ENCODE results near the gene NCL. TPM values are rescaled to one million over a fixed set of nuclear protein-coding genes. Genes with fewer than 3 reads are reported as not detected.
A peak's percentile ranks its signal among the peaks of the same experiment; 100 is the strongest.

Gene NCL
- 257 and 354 TPM in 2 replicates for total RNA-seq (ENCODE audit: low replicate concordance)

GRCh38 chr2:231463698-231464575, at the start of gene NCL:
Gene NCL, minus strand, starts transcription at chr2:231464484. Its CDS starts 131 bp downstream, at chr2:231464353.
- H3K79me2 ChIP-seq (ENCODE audit: low read depth): peaks cover 67% of the 10 kb centered on the region
- H3F3A ChIP-seq (ENCODE audit: low read depth): peaks cover 59% of the 10 kb centered on the region
- peak within 1 kb of the TSS; percentile 96 for H3K27ac Mint-ChIP-seq
- peak within 1 kb of the TSS; percentile 100 for H3K27ac ChIP-seq
- H3K36me3 ChIP-seq: peaks cover 35% of the 10 kb centered on the region
- H3K9ac ChIP-seq: peak within 1 kb of the TSS; percentile 98
- TF ChIP-seq EZH2phosphoT487 (IDR thresholded peaks at IDR 0.05) (no peak), CTCF (IDR thresholded peaks at IDR 0.05) (no peak), EZH2 (IDR thresholded peaks at IDR 0.05) (no peak)
- no peaks in the 10 kb centered on the region for H3K9me3 Mint-ChIP-seq
- H3K4me3 Mint-ChIP-seq: peak within 1 kb of the TSS; percentile 97
- peak within 1 kb of the TSS; percentile 52 for H2AFZ ChIP-seq (replicated peaks)
- H3K36me3 Mint-ChIP-seq: peaks cover 32% of the 10 kb centered on the region
- peak; percentile 92 for DNase-seq (ENCODE audit: low spot score)
- peaks cover 14% of the 10 kb centered on the region for H3K4me1 ChIP-seq
- peak within 1 kb of the TSS; percentile 97 for H3K4me2 ChIP-seq
- peak within 1 kb of the TSS; percentile 74 for H3K4me3 ChIP-seq
- H4K20me1 ChIP-seq (ENCODE audit: low read depth): peaks cover 52% of the 10 kb centered on the region
- H3K27me3 ChIP-seq: no peaks in the 10 kb centered on the region
- H3K27me3 Mint-ChIP-seq (ENCODE audit: insufficient read depth, low read depth): peaks cover 3% of the 10 kb centered on the region
- no peaks in the 10 kb centered on the region for H3K9me3 ChIP-seq (ENCODE audit: low read depth)
- H3K4me1 Mint-ChIP-seq: peaks cover 26% of the 10 kb centered on the region

GRCh38 chr2:231513746-231514224, 49.5 kb upstream of the NCL start:
- no peaks in the 10 kb centered on the region for H3K36me3 ChIP-seq
- H3K4me1 ChIP-seq: peaks cover 8% of the 10 kb centered on the region
- peak overlapping the region; percentile 78 for H3K4me2 ChIP-seq
- TF ChIP-seq EZH2phosphoT487 (IDR thresholded peaks at IDR 0.05) (no peak), EZH2 (IDR thresholded peaks at IDR 0.05) (no peak), CTCF (IDR thresholded peaks at IDR 0.05) (no peak)
- no peak overlapping the region for H3K27ac ChIP-seq
- peaks cover 8% of the 10 kb centered on the region for H3K27me3 ChIP-seq
- DNase-seq (ENCODE audit: low spot score): no peak
- H3K4me1 Mint-ChIP-seq: peaks cover 17% of the 10 kb centered on the region
- H4K20me1 ChIP-seq (ENCODE audit: low read depth): no peaks in the 10 kb centered on the region
- H3K27me3 Mint-ChIP-seq (ENCODE audit: insufficient read depth, low read depth): peaks cover 4% of the 10 kb centered on the region
- H3K9me3 ChIP-seq (ENCODE audit: low read depth): no peaks in the 10 kb centered on the region
- H3K4me3 ChIP-seq: peak overlapping the region; percentile 54
- no peaks in the 10 kb centered on the region for H3K36me3 Mint-ChIP-seq
- H2AFZ ChIP-seq (replicated peaks): peak overlapping the region; percentile 39
- peak overlapping the region; percentile 93 for H3K4me3 Mint-ChIP-seq
- H3K9ac ChIP-seq: no peak overlapping the region
- H3K79me2 ChIP-seq (ENCODE audit: low read depth): peaks cover 7% of the 10 kb centered on the region
- H3K27ac Mint-ChIP-seq: peak overlapping the region; percentile 96
- no peaks in the 10 kb centered on the region for H3K9me3 Mint-ChIP-seq
- no peaks in the 10 kb centered on the region for H3F3A ChIP-seq (ENCODE audit: low read depth)

- no peak overlapping the region for H3K9ac ChIP-seq
- H3K27ac Mint-ChIP-seq: no peak overlapping the region
- H3K9me3 ChIP-seq (ENCODE audit: low read depth): no peaks in the 10 kb centered on the region
- peaks cover 1% of the 10 kb centered on the region for H3K36me3 Mint-ChIP-seq
- no peaks in the 10 kb centered on the region for H3K36me3 ChIP-seq
- H3F3A ChIP-seq (ENCODE audit: low read depth): no peaks in the 10 kb centered on the region
- no peaks in the 10 kb centered on the region for H4K20me1 ChIP-seq (ENCODE audit: low read depth)
- peak overlapping the region; percentile 59 for H3K4me3 Mint-ChIP-seq
- H3K9me3 Mint-ChIP-seq: no peaks in the 10 kb centered on the region
- H3K27ac ChIP-seq: no peak overlapping the region
- H3K27me3 Mint-ChIP-seq (ENCODE audit: insufficient read depth, low read depth): peaks cover 4% of the 10 kb centered on the region
- H3K4me1 Mint-ChIP-seq: peaks cover 17% of the 10 kb centered on the region
- H3K27me3 ChIP-seq: peaks cover 8% of the 10 kb centered on the region
- no peak overlapping the region for H3K4me2 ChIP-seq
- DNase-seq (ENCODE audit: low spot score): no peak
- no peak overlapping the region for H3K4me3 ChIP-seq
- peaks cover 8% of the 10 kb centered on the region for H3K4me1 ChIP-seq
- H2AFZ ChIP-seq (replicated peaks): no peak overlapping the region
- TF ChIP-seq CTCF (IDR thresholded peaks at IDR 0.05) (no peak), EZH2phosphoT487 (IDR thresholded peaks at IDR 0.05) (no peak), EZH2 (IDR thresholded peaks at IDR 0.05) (no peak)
- H3K79me2 ChIP-seq (ENCODE audit: low read depth): peaks cover 7% of the 10 kb centered on the region
Observed at GRCh38 chr2:231512222-231512621, 47.9 kb upstream of the NCL start.

Data from neural progenitor cell (in vitro differentiated cells).